Activated CD4-positive, CD25-positive, alpha-beta regulatory T cell treated with anti-CD3 and anti-CD28 coated beads, Interleukin-2, amount 50 U/mL, for 16 hours (primary cell): ENCODE data around the gene C10orf105.

Source experiments
- DNase-seq: peaks from one replicate; pipeline ENCODE4 v3.0.0-alpha.2; 2020; ENCODE audit warnings: low read depth, low spot score

Gene C10orf105

GRCh38 chr10:71751515-71752224 is 32.1 kb upstream of the C10orf105 start:
- no peak for DNase-seq

DNA sequence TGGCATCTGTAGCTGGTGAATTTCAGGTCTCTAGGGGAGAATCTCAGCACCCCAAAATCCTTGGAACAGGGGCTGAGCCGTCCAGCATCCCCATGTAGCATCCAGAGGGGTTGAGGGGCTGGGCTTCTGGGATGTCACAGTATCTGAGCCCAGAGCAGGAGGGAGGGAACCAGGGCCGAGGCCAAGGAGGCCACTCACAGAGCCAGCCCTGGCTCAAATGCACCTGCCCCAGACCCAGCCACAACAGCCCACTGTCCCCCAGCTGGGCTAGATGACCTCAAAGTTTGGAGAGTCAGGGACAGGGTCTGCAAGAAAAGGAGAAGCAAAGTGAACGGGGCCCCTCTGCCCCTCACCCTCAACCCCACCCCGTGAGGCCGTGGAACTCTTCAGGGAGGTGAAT is 31.4 kb upstream of the C10orf105 start:
- no peak for DNase-seq

DNA sequence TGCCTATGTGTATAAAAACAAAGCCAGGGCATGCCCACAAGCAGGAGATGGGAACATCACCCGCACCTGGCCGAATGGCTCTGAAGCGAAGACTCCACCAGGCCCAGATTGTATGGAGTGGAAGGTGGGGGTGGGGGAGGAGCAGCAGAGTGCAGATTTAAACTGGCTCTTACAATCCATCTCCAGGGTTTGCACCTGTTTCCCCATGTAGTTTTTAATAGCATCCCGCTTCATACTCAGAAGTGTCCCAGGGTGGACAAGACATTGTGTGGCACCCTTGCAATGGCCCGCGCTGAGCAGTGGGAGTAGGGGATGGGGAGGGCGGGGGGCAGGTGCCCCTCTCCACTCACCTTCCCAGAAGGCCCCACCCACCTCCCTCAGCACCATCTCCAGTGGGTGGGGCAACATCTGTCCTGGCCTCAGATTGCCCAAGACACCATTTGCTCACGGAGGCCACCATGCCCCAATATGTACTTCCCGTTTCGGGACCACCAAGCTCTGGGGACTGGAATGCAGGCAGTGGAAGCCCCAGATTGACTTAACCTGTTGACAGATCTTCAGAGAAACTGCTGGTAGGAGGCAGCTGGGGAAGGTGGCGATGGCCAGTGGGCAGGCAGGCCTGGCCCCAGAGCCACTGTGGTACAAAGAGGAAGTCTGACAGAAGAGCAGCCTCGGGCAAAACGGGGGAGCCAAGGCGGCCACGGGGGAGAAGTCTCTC is 30.7 kb upstream of the C10orf105 start:
- no peak for DNase-seq

GRCh38 chr10:71749396-71749795 is 29.8 kb upstream of the C10orf105 start:
- DNase-seq: no peak

GRCh38 chr10:71748671-71749191 is 29.2 kb upstream of the C10orf105 start:
- no peak for DNase-seq

DNA sequence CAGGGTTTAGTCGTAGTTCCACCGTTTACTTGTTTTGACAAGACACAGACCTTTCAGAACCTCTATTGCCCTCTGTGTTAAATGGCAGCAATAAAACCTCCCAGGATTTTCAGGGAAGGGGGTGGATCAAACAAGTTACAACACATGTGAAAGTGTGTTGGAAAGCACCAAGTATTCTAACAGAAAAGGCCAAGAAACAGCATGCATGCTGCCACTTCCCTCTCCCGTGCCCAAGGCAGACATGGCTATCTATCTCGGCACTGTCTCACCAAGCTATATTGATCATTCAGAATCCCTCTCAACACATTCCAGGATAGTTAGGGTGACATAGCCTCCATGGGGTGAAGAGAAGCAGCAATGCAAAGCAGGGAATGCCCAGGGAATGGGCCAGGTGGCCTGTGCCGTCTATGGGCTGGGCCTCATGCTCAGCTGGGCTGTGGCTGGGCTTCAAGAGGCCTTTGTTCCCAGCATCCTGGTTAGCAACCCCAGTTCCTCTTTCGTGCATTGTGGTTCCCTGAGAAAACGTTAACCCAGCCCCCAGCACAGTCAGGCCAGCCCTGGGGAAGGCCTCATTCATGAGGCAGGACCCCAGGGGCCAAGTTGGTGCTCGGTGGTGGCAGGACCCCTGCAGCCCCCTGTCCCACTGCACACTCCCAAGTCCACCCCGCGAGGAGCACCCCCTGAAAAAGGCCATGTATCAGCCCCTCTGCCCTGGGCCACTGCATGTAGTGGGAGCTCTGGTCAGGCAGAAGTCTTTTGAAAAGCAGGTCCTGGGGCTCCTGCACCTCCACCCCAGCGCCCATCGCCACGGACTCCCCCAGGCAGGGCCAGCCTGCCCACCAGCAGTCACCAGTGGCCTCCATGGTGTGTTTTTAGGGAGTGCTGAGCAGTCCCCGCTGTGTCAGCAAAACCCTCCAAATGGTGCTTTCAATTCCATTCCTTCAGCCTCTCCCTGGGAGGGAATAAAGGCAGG is 28.3 kb upstream of the C10orf105 start:
- no peak for DNase-seq

- DNase-seq: no peak
Measured at GRCh38 chr10:71747039-71747531, 27.5 kb upstream of the C10orf105 start.

DNA sequence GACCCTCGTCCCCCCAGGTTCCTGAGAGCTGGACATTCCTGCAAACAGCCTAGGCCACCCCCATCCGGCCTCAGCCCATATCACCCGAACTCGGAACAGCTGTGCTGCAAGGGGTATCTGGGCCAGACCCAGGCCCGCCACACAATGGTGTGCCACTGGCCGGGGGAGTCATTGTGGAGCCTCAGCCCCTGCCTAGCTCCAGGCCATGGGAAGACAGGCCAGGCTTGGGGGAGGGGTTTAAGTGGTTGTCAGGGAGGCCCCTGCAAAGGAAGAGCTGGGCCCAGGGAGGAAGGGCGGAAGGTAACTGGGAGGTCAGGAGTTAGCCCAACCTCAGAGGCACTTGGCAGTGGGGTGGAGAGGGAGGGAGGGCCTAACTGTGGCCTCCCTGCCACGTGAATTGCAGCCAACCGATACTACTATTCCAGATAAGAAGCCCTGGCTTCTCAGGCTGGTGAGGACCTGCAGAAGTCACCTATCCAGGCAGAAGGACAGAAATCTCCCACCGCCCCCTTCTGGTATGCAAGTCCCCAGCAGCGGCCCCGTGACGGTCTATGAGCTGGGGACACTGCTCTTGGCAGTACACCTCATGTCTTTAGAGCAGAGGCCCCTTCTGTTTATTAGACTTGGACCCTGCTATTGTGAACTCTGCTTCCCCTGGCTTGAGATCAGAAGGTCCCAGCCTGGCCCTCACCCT is 26.9 kb upstream of the C10orf105 start:
- no peak for DNase-seq

GRCh38 chr10:71745664-71746250 is 26.2 kb upstream of the C10orf105 start:
- no peak for DNase-seq

DNA sequence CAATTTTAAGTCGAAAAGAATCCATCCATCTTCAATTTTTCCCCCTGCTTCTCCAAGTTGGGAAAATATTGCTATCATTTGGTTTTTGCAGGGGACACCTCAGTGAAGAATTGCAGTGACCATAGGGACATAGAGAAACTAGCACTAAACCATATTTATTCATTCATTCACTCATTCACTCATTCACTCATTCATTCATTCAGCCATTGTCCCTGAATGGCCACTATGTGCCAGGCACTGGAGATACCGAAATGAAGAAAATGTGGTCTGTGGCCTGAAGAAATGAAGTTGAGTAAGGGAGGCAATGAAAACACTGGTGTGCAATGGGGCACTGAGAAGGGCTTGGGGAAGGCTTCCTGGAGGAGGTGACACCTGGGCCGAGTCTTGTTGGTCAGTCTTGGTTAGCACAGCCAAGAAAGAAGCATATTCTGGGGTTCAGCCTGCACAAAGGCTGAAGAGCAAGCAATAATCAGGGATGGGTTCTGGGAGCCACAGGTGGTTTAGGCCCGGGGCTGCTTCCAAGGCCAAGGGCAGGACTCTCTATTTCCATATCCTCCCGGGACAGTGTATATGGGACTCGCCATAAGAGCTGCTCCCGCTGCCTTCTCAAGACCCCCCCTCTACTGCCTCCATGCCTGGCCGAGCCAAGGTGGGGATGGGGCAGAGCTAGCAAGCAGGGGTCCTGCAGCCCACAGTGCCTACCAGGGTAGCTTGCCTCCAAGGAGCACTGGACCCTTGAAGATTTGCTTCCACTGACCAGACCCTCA is 25.5 kb upstream of the C10orf105 start:
- no peak for DNase-seq

DNA sequence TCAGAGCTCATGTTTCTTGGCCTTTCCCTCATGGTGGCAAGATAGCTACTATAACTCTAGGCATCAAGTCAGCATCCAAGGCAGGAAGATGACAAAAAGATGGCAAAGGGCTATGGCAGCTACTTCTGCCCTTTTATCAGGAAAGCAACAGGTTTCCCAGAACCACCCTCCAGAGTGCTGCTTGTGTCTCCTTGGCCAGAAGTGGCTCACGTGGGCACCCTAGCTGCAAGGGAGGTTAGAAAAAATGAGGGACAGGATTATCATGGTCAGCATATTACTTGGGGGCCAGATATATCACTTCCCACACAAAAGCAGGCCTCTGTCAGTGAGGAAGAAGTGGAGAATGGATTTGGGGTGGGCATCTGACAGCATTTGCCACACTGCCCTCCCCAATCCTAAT is 24.3 kb upstream of the C10orf105 start:
- no peak for DNase-seq

DNA sequence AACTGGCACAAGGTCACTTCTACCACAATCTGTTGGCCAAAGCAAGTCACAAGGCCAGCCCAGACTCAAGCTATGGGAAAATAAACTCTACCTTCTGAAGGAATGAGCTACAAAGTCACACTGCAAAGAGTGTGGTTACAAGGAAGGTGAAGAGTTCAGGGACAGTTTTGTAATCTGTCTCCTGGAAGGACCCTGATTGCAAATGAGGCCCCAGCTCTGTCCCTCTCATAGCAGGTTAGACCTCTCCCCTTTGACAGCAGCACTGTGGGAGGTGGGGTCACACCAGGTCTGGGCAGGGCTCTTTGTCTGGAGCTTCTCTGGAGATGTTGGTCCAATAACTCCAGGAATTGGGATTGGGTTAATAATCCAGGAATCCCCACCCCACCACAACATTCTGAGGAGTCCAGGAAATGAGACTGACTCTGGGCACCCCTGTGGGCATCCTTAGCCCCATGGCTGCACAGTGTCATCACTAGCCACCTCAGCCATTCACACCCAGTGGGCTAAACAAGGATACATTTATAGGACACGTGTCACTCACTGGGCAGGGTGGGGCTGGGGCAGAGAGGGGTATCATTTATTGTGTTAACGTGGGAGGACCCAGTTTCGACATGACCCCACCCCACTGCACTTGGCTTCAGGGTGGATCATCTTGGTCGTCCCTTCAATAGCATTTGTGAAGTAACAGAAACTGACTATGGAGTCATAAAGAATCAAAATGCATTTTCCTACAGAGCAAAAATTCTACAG is 23.7 kb upstream of the C10orf105 start:
- no peak for DNase-seq

DNA sequence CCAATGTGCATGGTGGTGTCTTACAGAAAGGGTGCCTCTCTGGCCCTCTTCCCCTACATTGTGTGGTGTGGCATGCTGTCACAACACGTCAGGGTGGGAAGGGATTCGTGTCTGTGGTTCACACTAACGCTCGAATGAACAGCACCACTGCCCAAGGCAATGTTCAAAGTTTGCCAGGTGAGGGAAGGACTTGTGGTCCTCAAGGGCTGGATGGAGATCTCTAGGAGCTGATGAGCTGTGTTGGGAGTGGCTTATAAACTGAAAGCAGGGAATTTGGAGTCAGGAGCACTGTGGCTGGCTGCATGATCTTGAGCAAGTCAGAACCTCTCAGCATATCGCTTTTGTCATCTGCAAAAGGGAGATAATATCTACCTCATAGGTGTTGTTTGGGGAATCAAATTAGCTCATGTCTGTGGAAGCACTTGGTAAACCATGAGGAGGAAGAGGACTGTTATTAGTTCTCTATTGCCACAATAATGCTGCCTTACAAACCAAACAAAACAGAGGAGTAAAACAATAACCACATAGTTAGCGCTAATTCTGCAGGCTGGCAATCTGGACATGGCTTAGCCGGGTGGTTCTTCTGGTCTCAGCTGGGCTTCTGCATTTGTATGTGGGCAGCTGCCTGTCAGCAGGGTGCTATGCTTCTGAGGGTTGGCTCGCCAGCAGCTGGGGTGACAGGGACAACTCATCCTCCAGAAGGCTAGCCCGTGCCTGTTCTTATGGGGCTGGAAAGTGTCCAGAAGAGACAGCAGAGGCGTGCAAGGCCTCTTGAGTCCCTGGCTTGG is 22.9 kb upstream of the C10orf105 start:
- DNase-seq: no peak

DNA sequence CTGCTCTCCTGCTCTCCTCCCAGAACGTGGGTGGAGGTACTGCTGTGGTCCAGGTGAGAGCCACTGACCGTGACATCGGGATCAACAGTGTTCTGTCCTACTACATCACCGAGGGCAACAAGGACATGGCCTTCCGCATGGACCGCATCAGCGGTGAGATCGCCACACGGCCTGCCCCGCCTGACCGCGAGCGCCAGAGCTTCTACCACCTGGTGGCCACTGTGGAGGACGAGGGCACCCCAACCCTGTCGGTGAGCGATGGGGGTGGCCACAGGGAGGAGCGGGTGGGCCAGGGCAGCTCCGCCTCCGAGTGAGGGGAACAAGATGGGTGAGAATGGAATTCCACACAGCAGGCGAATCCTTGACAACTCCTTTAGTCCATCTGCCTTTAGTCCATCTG is 22.1 kb upstream of the C10orf105 start:
- DNase-seq: no peak

DNA sequence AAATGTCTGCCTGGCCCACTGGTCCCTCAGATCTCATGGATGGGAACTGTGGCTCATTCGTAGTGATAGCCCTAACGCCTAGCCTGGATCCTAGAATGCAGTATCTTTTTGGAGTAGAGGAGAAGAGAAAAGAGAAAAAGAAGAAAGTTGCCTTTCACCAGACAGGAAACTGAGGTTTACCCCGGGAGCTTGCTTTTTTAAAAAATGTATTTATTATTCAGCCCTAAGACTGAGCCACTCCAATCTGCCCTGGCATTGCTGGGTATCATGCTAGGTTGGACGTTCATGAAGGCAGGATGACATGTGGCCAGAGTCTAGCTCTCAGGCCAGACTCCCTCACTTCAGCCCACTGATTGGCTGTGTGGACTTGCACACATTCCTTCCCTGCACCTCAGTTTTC is 21.5 kb upstream of the C10orf105 start:
- DNase-seq: no peak

- no peak for DNase-seq
Measured at GRCh38 chr10:71740069-71740653, 20.6 kb upstream of the C10orf105 start.

DNA sequence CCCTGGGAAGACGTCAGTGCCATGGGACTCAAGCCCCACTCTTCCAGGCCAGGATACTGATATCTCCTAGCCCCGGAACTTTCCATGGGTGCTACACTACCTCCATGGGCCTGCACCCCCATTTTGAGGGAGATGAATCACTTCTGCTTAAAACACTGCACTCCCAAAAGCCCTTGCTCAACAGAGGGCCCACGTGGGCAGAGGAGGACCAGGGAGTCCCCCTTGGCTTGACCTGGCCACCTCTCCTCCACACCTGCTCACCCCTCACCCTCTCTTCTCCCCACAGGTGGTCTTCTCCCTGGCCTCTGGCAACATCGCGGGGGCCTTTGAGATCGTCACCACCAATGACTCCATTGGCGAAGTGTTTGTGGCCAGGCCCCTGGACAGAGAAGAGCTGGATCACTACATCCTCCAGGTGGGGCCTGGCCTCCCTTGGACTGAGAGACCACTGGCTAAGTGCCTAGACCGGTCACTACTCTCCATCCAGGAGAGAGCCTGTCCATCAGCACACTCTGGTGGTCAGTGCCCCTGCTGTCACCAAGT is 19.9 kb upstream of the C10orf105 start:
- no peak for DNase-seq

DNA sequence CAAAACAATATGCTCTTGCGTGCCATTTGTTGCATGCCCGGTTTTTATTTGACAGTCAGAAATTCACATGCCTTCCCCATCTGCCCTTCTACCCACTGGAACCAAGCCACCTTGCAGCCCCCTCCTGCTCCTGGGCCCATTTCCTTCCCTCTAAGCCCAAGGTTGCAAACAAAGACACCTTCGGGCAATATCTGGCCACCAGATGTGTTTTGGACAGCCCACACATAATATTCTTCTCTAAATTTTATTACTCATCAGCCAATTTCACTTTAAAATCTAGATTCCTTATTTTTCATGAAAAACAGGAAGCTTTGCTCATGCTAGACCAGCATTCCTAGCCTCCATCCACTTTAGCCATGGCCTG is 18.2 kb upstream of the C10orf105 start:
- DNase-seq: no peak
